H4 (cell line): ENCODE results near the gene CD6. TPM values are rescaled to one million over a fixed set of nuclear protein-coding genes. Genes with fewer than 3 reads are reported as not detected.

Experiments
- DNase-seq: peaks from one replicate; pipeline ENCODE4 v3.0.0-alpha.2; 2015; ENCODE audit warnings: low spot score
- total RNA-seq: library from RNA; depleted of rRNA; stranded (reverse); fragments of >200 nt; shearing (Covaris generic); gene quantifications from 2 replicates; pipeline ENCODE4 v1.2.3, GENCODE V29; 2014

The CD6 gene
- total RNA-seq, 1 experiment from 2014 or later, result not detected

DNA sequence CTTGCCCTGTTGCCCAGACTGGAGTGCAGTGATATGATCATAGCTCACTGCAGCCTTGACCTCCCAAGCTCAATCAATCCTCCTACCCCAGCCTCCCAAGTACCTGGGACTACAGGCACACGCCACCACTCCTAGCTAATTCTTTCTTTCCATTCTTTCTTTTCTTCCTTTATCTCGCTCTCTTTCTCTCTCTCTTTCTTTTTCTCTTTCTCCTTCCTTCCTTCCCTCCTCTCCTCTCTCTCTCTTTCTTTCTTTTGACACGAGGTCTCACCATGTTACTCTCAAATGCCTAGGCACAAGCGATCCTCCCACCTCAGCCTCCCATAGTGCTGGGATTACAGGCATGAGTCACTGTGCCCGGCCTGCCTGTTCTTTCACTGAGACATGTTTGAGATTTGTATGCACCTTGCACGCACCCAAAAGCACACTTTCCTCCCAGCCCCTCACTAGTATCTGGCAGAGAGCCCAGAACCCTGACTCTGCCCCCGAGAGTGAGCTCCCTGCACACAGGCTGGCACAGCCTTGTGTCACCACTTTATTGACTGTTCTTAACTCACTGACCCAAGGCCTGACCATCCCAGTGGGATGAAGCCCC is 56.8 kb downstream of the CD6 start:
- DNase-seq, result no peak

DNA sequence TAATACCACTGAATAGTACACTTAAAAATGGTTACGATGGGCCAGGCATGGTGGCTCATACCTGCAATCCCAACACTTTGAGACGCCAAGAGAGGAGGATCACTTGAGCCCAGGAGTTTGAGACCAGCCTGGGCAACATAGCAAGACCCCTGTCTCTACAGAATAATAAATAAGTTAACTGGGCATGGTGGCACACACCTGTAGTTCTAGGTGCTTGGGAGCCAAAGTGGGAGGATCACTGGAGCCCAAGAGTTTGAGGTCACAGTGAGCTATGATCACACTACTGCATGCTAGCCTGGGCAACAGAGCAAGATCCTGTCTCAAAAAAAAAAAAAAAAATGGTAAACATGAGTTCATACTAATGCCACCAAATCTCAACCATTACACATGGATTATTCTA is 61.3 kb downstream of the CD6 start:
- no peak for DNase-seq

DNA sequence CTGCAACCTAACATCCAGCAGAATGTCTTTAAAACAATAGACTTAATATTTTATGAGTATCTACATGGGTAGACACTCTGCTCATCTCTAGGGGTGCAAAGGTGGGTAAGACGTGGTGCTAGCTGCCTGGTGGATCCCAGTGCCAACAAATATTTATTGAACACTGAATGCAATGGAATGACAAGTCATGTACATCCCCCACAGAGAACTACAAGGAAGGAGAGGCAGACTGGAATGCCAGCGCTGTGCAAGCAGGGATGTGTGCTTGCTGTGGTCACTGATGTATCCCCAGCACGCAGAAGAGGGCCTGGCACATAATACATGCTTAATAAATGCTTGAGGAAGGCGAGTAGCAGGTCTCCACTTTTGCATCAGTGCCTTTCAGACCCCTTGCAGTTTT is 61.9 kb downstream of the CD6 start:
- DNase-seq, result no peak

DNA sequence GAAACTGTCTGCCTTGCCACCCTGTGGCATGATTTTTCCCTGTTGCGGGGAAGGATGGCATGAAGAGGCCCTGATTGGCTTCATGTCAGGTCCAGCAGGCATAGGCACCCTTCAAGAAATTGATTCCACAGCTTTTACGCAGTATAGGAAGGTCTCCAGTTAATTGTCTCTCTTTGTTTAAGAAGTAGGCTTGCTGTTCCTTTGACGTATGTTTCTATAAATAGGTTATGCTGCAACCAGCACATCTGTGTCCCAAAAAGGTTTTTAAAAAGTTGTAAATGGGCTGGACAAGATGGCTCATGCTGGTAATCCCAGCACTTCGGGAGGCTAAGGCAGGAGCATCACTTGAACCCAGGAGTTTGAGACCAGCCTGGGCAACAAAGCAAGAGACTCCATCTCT is 62.6 kb downstream of the CD6 start:
- DNase-seq, result no peak

DNA sequence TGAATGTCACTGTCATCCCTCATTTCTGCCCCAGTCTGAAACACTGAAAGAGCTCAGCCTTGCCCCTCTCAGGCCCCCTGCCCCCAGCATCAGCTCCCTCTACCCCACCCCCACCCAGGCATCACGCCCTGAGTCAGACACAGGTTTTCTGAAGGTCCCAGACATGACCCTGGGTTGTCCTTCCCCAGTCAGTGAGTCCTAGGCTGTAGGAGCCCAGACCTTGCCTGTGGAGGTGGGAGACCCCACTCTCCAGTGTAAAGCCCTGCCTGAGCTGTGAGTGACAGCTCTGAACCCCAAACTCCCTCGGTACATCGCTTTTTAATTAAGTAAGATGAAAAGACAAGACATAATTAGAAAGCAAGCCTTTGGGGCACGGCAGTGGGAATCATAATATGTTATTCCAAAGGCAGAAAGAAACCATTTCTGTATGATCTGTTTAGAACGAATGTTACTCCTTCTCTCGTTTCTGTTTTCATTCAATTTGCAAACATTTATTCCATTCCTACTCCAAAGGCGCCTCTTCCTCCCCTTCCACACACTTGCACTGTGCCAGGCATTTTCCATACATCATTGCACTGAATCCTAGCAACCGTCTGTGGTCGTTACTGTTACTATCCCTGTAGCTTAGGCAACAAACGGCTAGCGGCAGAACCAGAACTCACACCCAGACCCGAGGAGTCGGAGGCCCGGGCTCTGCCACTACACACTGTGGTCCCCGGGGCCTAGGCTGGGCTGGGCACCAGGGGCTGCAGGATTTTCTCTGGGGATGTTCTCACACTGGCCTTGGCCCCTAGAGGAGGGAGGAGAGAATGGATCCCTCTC is 63.4 kb downstream of the CD6 start:
- no peak for DNase-seq

DNA sequence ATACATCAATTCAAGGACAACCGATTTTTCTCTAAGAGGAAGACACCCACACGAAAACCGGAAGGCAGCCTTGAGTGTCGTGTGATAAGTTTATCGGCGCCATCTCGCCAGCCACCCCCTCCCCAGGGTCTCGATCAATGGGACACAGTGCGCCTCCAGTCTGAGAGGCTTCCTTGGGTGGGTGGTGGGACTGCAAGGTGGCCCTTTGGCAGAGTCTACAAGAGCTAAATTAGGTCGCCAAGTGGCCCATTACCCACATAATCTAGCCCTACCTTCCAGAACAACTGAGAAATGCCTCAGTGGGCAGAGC is 64.0 kb downstream of the CD6 start:
- no peak for DNase-seq

DNA sequence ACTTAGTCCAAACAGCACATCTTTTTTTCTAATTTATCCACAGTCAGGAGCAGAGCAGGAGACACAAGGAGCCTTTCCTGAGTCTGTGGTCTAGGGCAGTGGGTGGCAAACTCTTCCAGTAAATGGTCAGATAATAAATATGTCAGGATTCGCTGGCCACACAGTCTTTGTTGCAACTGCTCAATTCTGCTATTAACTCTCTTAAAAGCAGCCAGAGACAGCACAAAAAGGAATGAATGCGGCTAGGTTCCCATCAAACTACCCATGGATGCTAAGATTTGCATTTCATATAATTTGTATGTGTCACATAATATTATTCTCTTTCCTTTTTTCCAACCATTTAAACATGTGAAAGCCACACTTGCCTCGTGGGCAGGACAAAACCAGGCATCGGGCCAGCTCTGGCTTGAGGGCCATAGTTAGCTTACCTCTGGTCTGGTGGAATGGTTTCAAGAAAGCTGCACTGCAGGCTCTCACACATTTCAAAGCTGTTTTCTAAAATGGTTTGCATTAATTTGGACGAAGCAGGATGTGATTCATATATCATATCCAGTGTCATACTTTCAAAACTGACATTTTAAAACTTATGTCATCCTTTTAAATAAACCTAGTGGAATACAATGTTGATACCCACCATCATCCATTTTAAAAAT is 66.1 kb downstream of the CD6 start:
- no peak for DNase-seq

DNA sequence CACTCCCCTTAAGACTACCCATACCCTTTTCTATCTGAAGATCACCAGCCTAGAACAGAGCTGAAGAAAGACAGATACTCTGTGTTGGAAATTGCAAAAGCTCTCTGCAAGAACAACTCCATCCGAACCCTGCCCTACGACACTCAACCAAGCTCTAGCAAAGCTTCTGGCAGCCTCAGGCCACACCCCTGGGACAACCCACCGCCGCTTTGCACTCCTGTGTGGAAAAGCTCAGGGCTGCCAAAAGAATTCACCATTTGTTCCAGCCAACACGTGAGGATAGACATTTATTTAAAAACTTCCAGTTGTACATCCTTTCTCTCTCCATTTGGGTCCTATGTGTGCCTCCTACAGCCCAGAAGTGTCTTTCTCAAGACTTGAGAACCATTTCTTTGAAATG is 68.4 kb downstream of the CD6 start:
- DNase-seq, result no peak

DNA sequence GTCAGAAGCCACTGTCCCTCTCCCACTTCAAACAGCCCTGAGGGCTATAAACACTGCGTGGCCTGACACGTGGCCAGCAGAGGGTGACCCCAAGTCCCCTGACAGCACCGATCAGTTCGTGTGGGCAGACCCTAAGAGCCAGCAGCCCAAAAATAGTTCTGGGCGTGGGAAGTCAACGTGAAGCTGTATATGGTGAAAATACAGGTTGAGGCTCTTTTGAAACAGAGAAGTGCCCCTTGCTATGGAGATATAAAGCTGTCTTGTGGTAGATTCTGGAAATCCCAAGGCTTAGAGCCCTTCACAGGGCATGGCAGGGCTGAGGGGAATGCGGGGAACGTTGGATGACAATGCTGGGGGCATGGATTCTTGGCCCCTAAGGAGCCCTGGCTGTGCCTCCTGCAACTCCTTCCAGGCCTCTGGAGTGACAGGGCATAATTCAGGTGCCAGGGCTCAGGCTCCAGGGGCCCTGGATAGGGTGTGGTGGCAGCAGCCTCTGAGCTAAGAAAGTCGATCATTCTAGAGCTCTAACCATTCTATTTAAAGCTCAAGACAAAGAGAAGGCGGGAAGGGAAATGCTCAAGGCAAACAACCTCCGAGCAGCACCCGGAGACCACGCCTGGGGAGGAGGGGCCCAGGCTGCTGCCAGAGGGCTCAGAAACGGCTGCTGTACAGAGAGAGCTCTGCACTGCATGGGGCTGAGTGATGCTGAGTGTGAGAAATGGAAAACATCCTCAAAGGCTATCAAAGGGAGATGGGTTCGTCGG is 70.5 kb downstream of the CD6 start:
- peak; percentile 36 for DNase-seq

DNA sequence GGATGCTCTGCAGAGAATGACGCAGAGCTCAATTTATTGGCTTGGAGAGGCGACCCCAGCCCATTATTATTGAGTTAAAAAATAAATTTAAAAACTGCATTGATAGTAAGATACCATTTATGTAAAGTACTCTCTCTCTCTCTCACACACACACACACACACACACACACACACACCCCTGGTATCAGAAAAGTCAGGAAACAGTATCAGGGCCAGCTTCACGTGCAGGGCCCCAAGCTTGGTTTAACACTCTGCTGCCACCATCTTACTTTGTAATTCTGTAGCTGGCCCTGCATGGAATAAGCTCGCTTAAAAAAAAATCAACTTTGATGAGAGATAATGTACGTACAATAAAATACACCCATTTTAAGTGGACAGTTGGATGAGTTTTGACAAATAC is 71.1 kb downstream of the CD6 start:
- DNase-seq, result no peak

DNA sequence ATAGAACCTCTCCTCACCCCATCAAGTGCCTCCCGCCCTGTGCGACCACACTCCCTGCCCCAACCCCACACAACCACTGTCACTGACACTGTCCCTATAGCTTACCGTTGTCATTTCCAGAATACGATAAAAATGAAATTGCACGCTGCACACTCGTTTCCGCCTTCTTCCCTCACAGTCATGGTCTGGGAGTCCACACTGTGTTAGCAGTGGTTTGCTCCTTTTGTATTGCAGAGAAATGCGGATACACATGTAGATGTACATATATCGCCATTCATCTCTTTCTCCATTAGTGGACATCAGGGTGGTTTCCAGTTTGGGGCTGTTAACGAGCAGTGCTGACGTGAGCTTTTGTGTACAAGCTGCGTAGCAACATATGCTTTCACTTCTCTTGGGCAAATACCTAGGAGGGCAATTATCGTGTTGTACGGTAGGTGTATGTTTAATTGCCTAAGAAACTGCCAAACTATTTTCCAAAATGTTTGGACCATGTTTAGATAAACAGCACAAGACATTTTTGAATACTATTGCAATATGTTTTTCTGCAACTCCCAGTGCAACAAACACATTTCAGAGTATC is 71.6 kb downstream of the CD6 start:
- DNase-seq, result no peak

DNA sequence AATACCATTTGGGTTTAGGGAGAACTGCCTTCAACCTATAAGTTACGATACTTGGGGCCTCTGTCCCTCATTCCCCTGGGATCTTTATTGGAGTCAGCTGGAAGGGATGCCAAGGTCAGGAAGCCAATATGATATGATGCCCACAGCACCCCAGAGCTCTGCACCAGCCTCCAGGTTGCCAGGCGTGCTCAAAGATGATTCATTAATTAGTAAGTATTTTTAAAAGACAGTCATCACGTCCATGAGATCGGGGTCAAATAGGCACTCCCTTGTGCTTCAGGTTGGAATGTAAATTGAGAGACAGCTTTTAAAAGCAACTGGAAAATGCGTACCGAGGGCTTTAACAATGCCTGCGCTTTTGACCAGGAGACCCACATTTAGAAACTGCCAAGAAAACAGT is 73.8 kb downstream of the CD6 start:
- DNase-seq, result no peak

DNA sequence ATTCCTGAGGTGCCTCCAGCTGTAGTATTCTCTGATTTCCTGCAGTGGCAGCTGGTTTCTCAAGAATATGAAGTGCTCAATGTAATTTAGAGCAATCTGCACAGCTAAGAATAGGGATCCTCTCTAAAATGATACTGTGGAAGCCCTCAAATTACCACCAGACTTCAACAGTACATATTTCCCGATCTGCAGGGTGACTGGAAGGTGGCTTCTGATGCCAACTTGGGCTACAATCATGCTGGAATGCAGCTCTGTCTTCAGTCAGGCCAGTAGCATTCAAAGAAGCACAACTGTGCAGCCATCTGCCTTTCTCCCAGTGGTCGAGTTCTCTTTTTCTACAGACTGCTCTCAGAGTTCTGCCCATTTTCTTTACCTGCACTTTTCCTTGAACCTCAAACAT is 75.4 kb downstream of the CD6 start:
- DNase-seq, result no peak

DNA sequence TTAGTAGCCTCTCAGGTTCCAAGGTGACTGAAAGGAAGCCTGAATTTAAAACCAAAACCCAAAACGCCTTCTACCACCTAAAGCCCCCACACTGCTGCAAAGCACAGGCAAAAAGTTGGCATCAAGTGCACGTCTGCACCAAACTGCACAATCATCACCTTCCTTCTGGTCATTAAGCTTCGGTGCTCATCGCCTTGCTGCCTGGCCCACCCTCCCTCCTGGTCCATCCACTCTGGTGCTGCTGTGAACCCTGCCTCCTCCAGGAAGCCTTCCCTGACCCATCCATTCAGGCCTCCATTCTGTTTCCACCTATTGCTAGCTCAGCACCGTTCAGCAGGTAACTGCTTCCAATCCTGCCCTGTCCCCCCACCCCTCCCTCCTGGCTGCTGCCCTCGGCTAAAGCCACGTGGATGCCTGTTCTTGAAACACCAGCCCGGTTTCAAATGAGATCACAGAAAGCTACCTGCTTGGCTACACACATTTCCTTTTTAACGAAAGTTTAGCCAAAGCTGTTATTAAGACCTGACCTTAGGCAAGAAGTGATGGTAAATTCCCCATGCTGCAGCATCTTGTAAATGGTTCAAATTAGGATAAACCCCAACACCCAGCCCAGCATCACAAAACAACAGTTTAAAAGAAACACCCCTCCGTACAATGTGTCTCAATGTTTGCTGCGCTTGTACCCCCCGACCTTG is 77.0 kb downstream of the CD6 start:
- DNase-seq, result no peak

DNA sequence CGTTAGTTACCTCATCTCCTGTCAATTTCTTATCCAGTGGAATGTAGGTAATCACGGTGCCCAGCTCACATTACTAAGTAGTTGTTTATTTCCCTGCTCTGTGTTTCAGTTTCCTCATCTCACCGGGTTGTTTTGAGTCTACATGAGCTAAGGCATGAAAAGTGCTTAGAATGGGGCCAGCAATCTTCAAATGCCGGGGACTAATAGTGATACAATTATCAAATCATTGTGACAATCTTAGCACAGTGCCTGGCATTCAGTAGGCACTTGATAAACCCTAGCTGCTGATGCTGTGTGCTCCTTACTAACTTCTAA is 77.5 kb downstream of the CD6 start:
- DNase-seq, result no peak

DNA sequence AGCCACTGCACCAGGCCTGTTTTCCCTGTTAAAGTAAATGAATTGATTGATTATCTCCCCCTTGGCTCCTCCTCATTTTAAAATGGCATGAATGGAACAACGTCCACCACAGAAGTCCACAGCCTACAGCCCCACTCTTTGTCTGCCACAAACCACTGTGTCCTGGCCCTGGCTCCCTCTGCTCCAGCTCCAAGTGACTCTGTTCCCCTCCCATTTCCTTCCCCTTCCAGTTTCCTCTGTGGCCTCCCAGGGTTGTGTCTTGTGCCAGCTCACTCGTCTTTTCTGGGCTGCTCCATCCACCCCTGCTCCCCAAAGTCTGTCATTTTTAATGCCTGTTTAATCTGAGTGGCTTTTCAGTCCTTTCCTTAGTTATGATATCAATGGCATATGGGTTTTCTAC is 78.4 kb downstream of the CD6 start:
- no peak for DNase-seq

DNA sequence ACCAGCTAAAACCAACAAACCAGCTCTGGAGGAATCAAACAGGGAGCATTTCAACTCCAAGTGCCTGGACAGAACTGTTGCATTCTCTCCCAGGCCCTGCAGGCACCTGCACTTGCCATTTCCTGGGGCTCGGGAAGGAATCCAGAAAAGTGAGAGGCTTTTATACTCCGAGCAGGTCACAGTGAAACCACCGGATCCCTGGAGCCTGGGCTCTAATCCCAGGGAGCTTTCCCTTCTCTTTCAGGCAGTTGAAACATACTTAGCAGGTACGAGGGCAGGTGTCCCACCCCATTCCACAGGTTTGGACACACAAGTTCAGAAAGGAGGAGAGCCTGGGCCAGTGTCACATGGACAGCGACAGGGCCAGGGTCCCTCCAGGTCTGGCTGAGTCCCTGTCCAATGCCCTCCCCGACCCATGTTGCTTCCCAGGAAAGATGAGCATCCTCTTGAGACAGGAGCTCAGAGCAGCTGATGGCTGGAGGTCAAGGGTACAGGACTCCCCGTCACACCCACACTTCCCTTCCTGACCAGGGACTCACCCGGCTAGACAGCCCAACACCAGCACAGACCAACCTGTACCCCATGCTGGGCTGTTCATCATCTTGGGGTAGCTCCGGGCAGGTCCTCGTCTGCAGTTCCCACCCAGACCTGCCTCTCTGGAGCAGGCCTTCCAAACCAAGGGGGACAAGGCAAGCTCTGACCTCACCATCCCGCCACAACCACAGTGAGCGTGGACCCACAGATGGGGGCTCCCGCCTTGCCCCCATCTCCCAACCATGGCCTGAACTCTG is 80.9 kb downstream of the CD6 start:
- DNase-seq, result no peak

DNA sequence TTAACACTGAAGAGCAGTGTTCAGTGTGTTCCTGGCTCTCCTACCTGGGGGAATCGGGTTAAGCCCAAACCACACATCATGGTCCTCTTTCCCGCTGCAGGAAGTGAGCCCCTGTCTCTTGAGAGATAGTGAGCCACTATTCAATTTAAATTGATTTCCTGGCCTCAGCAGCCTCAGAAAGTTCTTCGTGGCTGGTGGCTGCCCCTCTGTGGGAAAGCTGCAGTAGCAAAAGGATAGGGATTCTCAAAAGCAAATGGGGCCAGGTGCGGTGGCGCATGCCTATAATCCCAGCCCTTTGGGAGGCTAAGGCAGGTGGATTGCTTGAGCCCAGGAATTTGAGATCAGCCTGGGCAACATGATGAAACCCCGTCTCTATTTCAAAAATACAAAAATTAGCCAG is 81.7 kb downstream of the CD6 start:
- DNase-seq, result no peak

DNA sequence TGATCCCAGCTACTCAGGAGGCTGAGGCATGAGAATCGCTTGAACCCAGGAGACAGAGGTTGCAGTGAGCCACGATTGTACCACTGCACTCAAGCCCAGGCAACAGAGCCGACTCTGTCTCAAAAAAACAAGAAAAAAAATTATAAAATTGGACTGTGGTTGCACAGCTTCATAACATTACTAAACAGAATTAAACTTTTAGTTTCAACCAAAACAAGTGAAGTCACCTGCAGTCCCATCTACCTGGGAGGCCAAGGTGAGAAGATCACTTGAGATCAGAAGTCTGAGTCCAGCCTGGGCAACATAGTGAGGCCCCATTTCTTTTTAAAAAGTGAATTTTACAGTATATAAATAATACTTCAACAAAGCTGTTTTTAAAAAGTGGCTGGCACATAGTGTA is 83.0 kb downstream of the CD6 start:
- no peak for DNase-seq

DNA sequence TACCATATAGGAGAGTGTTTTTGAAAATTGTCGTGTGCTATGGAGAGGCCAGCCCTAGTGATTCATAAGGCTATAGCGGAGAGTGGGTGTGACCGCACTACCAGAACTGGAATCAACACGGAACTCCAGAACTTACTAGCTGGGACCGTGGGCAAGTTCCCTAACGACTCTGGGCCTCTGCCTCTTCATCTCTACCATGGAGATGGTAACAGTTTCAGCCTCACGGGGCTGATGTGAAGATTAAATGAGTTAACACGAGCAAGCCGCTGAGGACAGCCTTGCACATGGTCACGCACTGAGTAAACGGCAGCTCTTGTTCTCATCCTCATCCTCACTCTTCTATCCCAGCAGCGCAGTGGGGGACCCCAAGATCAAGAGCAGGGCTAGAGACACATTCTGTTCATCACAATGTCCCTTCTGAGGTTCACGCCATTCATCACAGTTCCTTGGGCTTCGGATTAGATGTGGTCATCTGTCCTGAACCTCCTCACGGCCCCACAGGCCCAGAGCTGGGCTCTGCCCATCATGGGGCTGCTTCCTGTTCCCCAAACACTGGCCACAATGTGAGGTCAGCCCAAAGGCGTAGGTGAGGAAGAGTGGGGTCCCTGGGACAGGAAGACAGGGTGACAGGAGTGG is 83.6 kb downstream of the CD6 start:
- DNase-seq, result no peak

DNA sequence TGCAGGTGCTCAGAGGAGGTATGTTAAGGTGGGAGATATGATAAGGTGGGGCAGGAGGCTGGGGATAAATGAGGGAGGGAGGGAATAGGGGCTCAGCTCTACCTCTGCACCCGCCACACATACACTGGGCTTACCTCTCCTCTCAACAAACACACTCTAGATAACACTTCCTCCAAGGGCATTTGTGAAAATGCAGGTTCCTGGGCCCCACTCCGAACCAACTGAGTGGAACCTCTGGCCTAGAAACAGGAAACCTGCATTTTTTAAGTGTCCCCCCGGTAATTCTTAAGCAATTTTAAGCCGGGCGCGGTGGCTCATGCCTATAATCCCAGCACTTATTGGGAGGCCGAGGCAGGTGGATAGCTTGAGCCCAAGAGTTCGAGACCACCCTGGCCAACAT is 84.3 kb downstream of the CD6 start:
- no peak for DNase-seq
